Stimulated activated naive CD4-positive, alpha-beta T cell treated with Interleukin-2 at 50 U/mL for 16 hours (primary cell): ENCODE data around the gene TOX2.

Experiments used
- DNase-seq: peaks from one replicate; lab custom pipeline; 2025; lab: John Stamatoyannopoulos, UW

TOX2 gene

GRCh38 chr20:43959079-43959919 lies 44.6 kb downstream of the TOX2 start:
- no peak for DNase-seq

GRCh38 chr20:43959920-43960227 lies 45.2 kb downstream of the TOX2 start:
- DNase-seq = no peak

GRCh38 chr20:43960231-43960630 lies 45.6 kb downstream of the TOX2 start:
- DNase-seq = no peak

GRCh38 chr20:43961116-43961515 lies 46.5 kb downstream of the TOX2 start:
- no peak for DNase-seq

- DNase-seq = no peak
Observed at GRCh38 chr20:43961541-43962471, 47.2 kb downstream of the TOX2 start.

GRCh38 chr20:43962530-43962929 lies 47.9 kb downstream of the TOX2 start:
- no peak for DNase-seq

- no peak for DNase-seq
Observed at GRCh38 chr20:43963233-43963632, 48.6 kb downstream of the TOX2 start.

GRCh38 chr20:43963872-43964791 lies 49.5 kb downstream of the TOX2 start:
- DNase-seq = no peak

- DNase-seq = no peak
Observed at GRCh38 chr20:43968341-43969000, 53.8 kb downstream of the TOX2 start.

GRCh38 chr20:43969028-43969447 lies 54.4 kb downstream of the TOX2 start:
- DNase-seq = no peak

GRCh38 chr20:43969501-43970182 lies 55.0 kb downstream of the TOX2 start:
- no peak for DNase-seq

- no peak for DNase-seq
Observed at GRCh38 chr20:43971267-43971666, 56.6 kb downstream of the TOX2 start.

GRCh38 chr20:43972051-43972450 lies 57.4 kb downstream of the TOX2 start:
- DNase-seq = no peak

GRCh38 chr20:43972692-43973091 lies 58.0 kb downstream of the TOX2 start:
- DNase-seq = no peak

GRCh38 chr20:43973231-43973630 lies 58.6 kb downstream of the TOX2 start:
- no peak for DNase-seq

- no peak for DNase-seq
Observed at GRCh38 chr20:43973671-43974450, 59.2 kb downstream of the TOX2 start.

- DNase-seq = no peak
Observed at GRCh38 chr20:43974695-43975094, 60.0 kb downstream of the TOX2 start.

- no peak for DNase-seq
Observed at GRCh38 chr20:43975096-43975768, 60.6 kb downstream of the TOX2 start.

GRCh38 chr20:43976547-43976946 lies 61.9 kb downstream of the TOX2 start:
- DNase-seq = no peak

GRCh38 chr20:43977252-43977651 lies 62.6 kb downstream of the TOX2 start:
- DNase-seq = no peak
